Measurements from ENCODE around the gene ARID1A.

DNA sequence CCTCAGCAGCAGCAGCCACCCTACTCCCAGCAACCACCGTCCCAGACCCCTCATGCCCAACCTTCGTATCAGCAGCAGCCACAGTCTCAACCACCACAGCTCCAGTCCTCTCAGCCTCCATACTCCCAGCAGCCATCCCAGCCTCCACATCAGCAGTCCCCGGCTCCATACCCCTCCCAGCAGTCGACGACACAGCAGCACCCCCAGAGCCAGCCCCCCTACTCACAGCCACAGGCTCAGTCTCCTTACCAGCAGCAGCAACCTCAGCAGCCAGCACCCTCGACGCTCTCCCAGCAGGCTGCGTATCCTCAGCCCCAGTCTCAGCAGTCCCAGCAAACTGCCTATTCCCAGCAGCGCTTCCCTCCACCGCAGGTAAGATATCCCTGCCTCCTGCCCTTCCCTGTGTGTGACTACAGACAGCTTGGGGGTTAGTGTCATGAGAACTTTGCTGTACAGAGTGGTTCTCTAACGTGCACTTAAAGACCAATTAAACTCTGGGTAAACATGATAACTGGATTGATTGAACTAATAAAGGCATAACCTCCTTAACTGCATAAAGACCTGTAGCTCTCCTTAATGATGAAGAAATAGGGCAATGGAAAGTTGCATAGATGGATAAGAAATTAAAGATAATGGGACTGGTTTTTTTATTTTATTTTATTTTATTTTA is 35.6 kb downstream of the ARID1A start:
- TF ChIP-seq, protein P1, sequence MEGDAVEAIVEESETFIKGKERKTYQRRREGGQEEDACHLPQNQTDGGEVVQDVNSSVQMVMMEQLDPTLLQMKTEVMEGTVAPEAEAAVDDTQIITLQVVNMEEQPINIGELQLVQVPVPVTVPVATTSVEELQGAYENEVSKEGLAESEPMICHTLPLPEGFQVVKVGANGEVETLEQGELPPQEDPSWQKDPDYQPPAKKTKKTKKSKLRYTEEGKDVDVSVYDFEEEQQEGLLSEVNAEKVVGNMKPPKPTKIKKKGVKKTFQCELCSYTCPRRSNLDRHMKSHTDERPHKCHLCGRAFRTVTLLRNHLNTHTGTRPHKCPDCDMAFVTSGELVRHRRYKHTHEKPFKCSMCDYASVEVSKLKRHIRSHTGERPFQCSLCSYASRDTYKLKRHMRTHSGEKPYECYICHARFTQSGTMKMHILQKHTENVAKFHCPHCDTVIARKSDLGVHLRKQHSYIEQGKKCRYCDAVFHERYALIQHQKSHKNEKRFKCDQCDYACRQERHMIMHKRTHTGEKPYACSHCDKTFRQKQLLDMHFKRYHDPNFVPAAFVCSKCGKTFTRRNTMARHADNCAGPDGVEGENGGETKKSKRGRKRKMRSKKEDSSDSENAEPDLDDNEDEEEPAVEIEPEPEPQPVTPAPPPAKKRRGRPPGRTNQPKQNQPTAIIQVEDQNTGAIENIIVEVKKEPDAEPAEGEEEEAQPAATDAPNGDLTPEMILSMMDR (IDR thresholded peaks at IDR 0.05): no peak
- TF ChIP-seq EP300 (IDR thresholded peaks at IDR 0.05): no peak
- no peak for TF ChIP-seq POLR2A (IDR thresholded peaks at IDR 0.05)

Data from ovary (tissue), 3 donors.